Measurements from ENCODE around the gene FXYD6. TPM values are rescaled to one million over a fixed set of nuclear protein-coding genes. Genes with fewer than 3 reads are reported as not detected.

FXYD6 gene
- total RNA-seq, 4 donors from 2014 or later = 4.8 to 15.9 (median 9.5) TPM

- no peaks in the 10 kb centered on the region for H3K36me3 ChIP-seq
- peak in 1 of 2 donors; percentile 53 for DNase-seq (ENCODE audit: low spot score in 2 of 2)
- H3K27me3 ChIP-seq = peaks cover 11% of the 10 kb centered on the region
- H3K4me3 ChIP-seq = no peak overlapping the region
- WGBS = 82% methylated on average over 14 of the region's 14 CpGs
- no peak overlapping the region for H3K27ac ChIP-seq
- TF ChIP-seq, protein P1, sequence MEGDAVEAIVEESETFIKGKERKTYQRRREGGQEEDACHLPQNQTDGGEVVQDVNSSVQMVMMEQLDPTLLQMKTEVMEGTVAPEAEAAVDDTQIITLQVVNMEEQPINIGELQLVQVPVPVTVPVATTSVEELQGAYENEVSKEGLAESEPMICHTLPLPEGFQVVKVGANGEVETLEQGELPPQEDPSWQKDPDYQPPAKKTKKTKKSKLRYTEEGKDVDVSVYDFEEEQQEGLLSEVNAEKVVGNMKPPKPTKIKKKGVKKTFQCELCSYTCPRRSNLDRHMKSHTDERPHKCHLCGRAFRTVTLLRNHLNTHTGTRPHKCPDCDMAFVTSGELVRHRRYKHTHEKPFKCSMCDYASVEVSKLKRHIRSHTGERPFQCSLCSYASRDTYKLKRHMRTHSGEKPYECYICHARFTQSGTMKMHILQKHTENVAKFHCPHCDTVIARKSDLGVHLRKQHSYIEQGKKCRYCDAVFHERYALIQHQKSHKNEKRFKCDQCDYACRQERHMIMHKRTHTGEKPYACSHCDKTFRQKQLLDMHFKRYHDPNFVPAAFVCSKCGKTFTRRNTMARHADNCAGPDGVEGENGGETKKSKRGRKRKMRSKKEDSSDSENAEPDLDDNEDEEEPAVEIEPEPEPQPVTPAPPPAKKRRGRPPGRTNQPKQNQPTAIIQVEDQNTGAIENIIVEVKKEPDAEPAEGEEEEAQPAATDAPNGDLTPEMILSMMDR (IDR thresholded peaks at IDR 0.05) = no peak
- no peaks in the 10 kb centered on the region for H3K9me3 ChIP-seq
- H3K4me1 ChIP-seq = peaks cover 21% of the 10 kb centered on the region
These were observed 46.4 kb downstream of the FXYD6 start for GRCh38 chr11:117830072-117830471.

GRCh38 chr11:117829369-117829725, 47.1 kb downstream of the FXYD6 start:
- TF ChIP-seq, protein P1 (IDR thresholded peaks at IDR 0.05) = no peak
- TF ChIP-seq POLR2AphosphoS5 (IDR thresholded peaks at IDR 0.05) (no peak), EP300 (IDR thresholded peaks at IDR 0.05) (no peak), POLR2A (IDR thresholded peaks at IDR 0.05) (no peak)
- 51% methylated on average over 7 of the region's 7 CpGs for WGBS
- Histone ChIP-seq H3K4me1 (peaks cover 28% of the 10 kb centered on the region), H3K36me3 (no peaks in the 10 kb centered on the region), H3K27ac (no peak overlapping the region), H3K27me3 (peaks cover 11% of the 10 kb centered on the region), H3K4me3 (no peak overlapping the region), H3K9me3 (no peaks in the 10 kb centered on the region)
- DNase-seq (ENCODE audit: low spot score in 2 of 2) = peak in 1 of 2 donors; percentile 58

- Histone ChIP-seq H3K9me3 (no peaks in the 10 kb centered on the region), H3K4me3 (no peak overlapping the region), H3K36me3 (no peaks in the 10 kb centered on the region), H3K27me3 (peaks cover 11% of the 10 kb centered on the region), H3K27ac (no peak overlapping the region), H3K4me1 (peaks cover 33% of the 10 kb centered on the region)
- TF ChIP-seq POLR2AphosphoS5 (IDR thresholded peaks at IDR 0.05) (no peak), POLR2A (IDR thresholded peaks at IDR 0.05) (no peak)
- TF ChIP-seq, protein P1 (IDR thresholded peaks at IDR 0.05) = no peak
- WGBS = no CpG with 5 or more reads among the region's 16 CpGs
- DNase-seq (ENCODE audit: low spot score in 2 of 2) = peak; percentile 72 to 78
These were observed 47.7 kb downstream of the FXYD6 start for GRCh38 chr11:117828611-117829368.

DNA sequence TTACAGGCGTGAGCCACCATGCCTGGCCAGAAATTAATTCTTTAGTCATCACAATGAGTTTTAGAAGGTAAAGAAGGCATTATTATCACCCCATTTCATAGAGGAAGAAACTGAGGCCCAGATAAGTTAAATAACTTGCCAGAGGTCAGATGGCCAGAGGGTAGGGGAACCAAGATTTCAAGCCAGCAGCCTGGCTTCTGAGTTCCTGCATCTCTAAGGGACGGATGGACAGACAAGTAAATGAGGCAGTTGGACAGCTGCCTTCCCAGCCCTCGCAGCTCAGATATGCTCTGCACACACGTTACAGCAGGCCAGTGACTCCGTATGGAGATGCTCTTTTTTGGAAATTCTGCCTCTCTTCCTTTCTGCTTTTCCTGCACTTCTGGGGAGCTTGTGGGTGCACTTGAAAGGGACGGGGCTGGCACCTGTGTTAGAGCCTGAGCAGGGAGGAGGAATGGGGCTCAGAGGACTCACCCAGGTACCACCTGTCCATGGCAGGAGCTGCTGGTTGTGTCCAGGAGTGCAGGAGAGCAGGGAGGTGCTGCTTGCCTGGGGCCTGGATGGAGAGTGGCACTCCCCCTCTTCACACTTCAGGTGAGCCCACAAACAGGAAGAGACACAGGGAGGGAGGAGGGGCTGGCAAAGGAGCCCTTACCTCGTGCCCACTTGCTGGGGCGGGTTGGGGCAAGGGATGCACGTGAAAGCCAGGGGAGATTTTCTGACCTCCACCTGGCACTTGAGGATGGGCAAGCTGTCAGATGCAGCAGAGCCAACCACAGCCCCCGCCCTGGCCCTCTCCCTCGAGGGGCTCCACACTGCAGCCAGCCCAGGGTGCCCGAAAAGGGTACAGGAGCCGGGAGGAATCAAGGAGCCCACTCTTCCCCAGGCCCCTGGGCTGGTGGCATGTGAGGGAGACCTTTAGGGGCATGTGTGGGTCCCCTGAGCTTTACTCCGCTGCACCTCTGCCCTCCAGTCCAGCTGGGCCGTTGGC, 48.6 kb downstream of the FXYD6 start:
- H3K4me1 ChIP-seq = peaks cover 36% of the 10 kb centered on the region
- peaks cover 11% of the 10 kb centered on the region for H3K27me3 ChIP-seq
- 58% methylated on average over 9 of the region's 15 CpGs for WGBS
- H3K27ac ChIP-seq = no peak overlapping the region
- H3K4me3 ChIP-seq = no peak overlapping the region
- peak; percentile 48 to 72 for DNase-seq (ENCODE audit: low spot score in 2 of 2)
- H3K9me3 ChIP-seq = no peaks in the 10 kb centered on the region
- no peak for TF ChIP-seq POLR2AphosphoS5 (IDR thresholded peaks at IDR 0.05)
- no peak for TF ChIP-seq EP300 (IDR thresholded peaks at IDR 0.05)
- TF ChIP-seq, protein P1 (IDR thresholded peaks at IDR 0.05) = no peak
- TF ChIP-seq POLR2A (IDR thresholded peaks at IDR 0.05) = no peak
- no peaks in the 10 kb centered on the region for H3K36me3 ChIP-seq

- peak in 1 of 2 donors; percentile 53 for DNase-seq (ENCODE audit: low spot score in 2 of 2)
- 87% methylated on average over 3 of the region's 3 CpGs for WGBS
- peaks cover 36% of the 10 kb centered on the region for H3K4me1 ChIP-seq
- no peak overlapping the region for H3K4me3 ChIP-seq
- no peaks in the 10 kb centered on the region for H3K36me3 ChIP-seq
- H3K9me3 ChIP-seq = no peaks in the 10 kb centered on the region
- TF ChIP-seq POLR2AphosphoS5 (IDR thresholded peaks at IDR 0.05) (no peak), EP300 (IDR thresholded peaks at IDR 0.05) (no peak), POLR2A (IDR thresholded peaks at IDR 0.05) (no peak)
- TF ChIP-seq, protein P1 (IDR thresholded peaks at IDR 0.05) = no peak
- H3K27me3 ChIP-seq = peaks cover 5% of the 10 kb centered on the region
- no peak overlapping the region for H3K27ac ChIP-seq
These were observed 49.6 kb downstream of the FXYD6 start for GRCh38 chr11:117826832-117827231.
